HepG2 (cell line): ENCODE measurements around the gene LRRC3. TPM values are rescaled to one million over a fixed set of nuclear protein-coding genes. Genes with fewer than 3 reads are reported as not detected.

Source experiments
- AGO2 ChIP-seq: fragments of 200-400 bp; formaldehyde crosslinking; optimal IDR thresholded peaks from 2 replicates; pipeline ENCODE3; 2017; ENCODE audit warnings: mild to moderate bottlenecking, low read depth, low read length, moderate library complexity
- ARNT ChIP-seq: fragments of 450-650 bp; IDR thresholded peaks from 2 replicates; pipeline ENCODE4 v1.6.1; 2017
- HNRNPLL ChIP-seq: fragments of 200-400 bp; formaldehyde crosslinking; IDR thresholded peaks from 2 replicates; pipeline ENCODE4 v1.6.1; 2017; ENCODE audit warnings: mild to moderate bottlenecking, low read depth, low read length; ENCODE audit not compliant: poor library complexity, severe bottlenecking
- KAT2B ChIP-seq: fragments of 150-350 bp; IDR thresholded peaks from 2 replicates; pipeline ENCODE4 v1.6.1; 2014; ENCODE audit warnings: low read depth, low read length, borderline replicate concordance
- MED8 ChIP-seq: sonication (generic); formaldehyde crosslinking; IDR thresholded peaks from 2 replicates; pipeline ENCODE4 v1.8.1; 2023; ENCODE audit warnings: mild to moderate bottlenecking, missing genetic modification reagents; ENCODE audit not compliant: insufficient replicate concordance
- RERE ChIP-seq: IDR thresholded peaks from 2 replicates; pipeline ENCODE4 v1.6.1; 2016; ENCODE audit warnings: low read depth, missing genetic modification reagents, missing compliant biosample characterization
- SAP130 ChIP-seq: IDR thresholded peaks from 2 replicates; pipeline ENCODE4 v1.6.1; 2016; ENCODE audit warnings: low read depth
- SPEN ChIP-seq: sonication (generic); formaldehyde crosslinking; IDR thresholded peaks from 2 replicates; pipeline ENCODE4 v1.5.1; 2020; ENCODE audit warnings: low read depth, mild to moderate bottlenecking, missing genetic modification reagents
- ZNF232 ChIP-seq: sonication (generic); formaldehyde crosslinking; IDR thresholded peaks from 2 replicates; pipeline ENCODE4 v1.4.0; 2020; ENCODE audit warnings: missing genetic modification reagents, borderline replicate concordance
- ZNF317 ChIP-seq: sonication (generic); formaldehyde crosslinking; IDR thresholded peaks from 2 replicates; pipeline ENCODE4 v1.5.0; 2020; ENCODE audit warnings: mild to moderate bottlenecking, missing genetic modification reagents
- polyA plus RNA-seq, 8 experiments: library from polyadenylated mRNA; depleted of rRNA in 3 of 8; stranded (reverse) in 7 of 8; unstranded in 1 of 8; fragments of >200 nt; fragmentation: Illumina TruSeq in 4 of 8; extraction: Trizol in 4 of 8; gene quantifications; 2 replicates each; pipeline versions ENCODE4 v1.2.1 to v1.2.3, GENCODE V29; 2011 to 2016; ENCODE audit warnings: low read depth in 4 of 8, missing spikeins in 1 of 8, mixed read lengths in 1 of 8; ENCODE audit not compliant: insufficient read depth in 1 of 8
- total RNA-seq, 5 experiments: library from RNA; depleted of rRNA; stranded (reverse); fragments of >200 nt; fragmentation: Illumina TruSeq; extraction: Trizol; gene quantifications; 2 replicates each; pipeline ENCODE4 v1.2.3, GENCODE V29; 2016; ENCODE audit warnings: low read depth in 1 of 5

LRRC3 gene
- total and polyA plus RNA-seq, 2 of the 13 experiments (the other 11 are each of a cell fraction or from before 2014, with no cell fraction given): 4.8 to 16.5 TPM

GRCh38 chr21:44510508-44511218, 55.4 kb downstream of the LRRC3 start (continued):
- TF ChIP-seq SAP130 (no peak), MED8 (no peak), RERE (CRISPR knock-in tag) (no peak), HNRNPLL (peak; percentile 36), ZNF232 (CRISPR knock-in tag) (peak; percentile 35; the same call in 1 of the 2 replicates), AGO2 (peak; percentile 77), ARNT (no peak), ZNF317 (CRISPR knock-in tag) (peak; percentile 48; the same call in 1 of the 2 replicates), SPEN (no peak), KAT2B (no peak)
